IPS-18a (cell line): Measurements from ENCODE around the gene GOPC.

Experiments used
- H3K27ac ChIP-seq: one replicate; pipeline ENCODE4 v1.5.1; 2013; ENCODE audit warnings: low read length
- H3K27me3 ChIP-seq: one replicate; pipeline ENCODE4 v1.6.1; 2013; ENCODE audit warnings: mild to moderate bottlenecking, low read length; ENCODE audit not compliant: control insufficient read depth, insufficient read depth
- H3K36me3 ChIP-seq: one replicate; pipeline ENCODE4 v1.6.1; 2013; ENCODE audit warnings: low read depth, low read length; ENCODE audit not compliant: control insufficient read depth
- H3K4me1 ChIP-seq: one replicate; pipeline ENCODE4 v1.6.1; 2013; ENCODE audit warnings: low read depth, low read length; ENCODE audit not compliant: control insufficient read depth
- H3K4me3 ChIP-seq: one replicate; pipeline ENCODE4 v1.5.1; 2013; ENCODE audit warnings: low read length
- H3K9ac ChIP-seq: one replicate; pipeline ENCODE4 v1.6.1; 2013; ENCODE audit warnings: mild to moderate bottlenecking, low read length, moderate library complexity
- H3K9me3 ChIP-seq: one replicate; pipeline ENCODE4 v1.6.1; 2013; ENCODE audit warnings: low read depth, low read length; ENCODE audit not compliant: control insufficient read depth

The GOPC gene

DNA sequence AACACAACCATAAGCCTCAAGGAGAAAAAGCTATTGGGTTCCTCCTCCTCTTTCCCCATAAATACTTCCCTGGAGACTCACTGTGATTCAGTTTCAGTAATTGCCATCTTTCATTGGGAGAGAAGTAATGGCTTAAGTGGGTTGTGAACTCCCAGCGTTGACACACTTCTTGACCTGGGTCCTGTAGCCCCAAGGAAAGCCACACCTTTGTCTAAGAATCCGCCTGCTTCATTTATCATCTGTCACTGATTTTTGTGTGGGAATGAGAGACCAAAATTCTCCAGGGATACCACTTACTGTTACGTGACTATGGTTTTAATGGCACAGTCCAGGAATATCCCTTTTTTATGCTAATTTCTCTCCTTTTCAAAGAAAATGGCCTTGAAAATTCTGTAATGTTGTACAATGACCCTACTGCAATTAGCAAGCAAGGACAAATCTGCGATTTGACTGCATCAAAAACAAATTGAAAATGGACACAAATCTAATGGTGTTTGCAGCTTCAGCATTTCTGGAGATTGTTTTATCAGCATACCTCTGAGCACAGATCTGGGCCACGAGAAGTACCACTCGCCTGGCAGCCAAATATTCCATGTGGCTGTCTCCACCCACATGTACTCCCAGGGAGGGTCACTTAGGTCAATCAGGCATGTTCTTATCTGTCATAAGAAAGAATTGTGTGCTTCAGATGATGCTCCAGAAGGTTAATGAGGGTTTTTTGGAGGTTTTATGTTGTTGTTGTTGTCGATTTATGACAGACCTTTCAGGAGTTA lies 90.1 kb downstream of the GOPC start:
- H3K4me3 ChIP-seq: no peak overlapping the region
- H3K27ac ChIP-seq: no peak overlapping the region
- H3K9ac ChIP-seq: no peak overlapping the region
- H3K9me3 ChIP-seq: no peaks in the 10 kb centered on the region
- H3K4me1 ChIP-seq: no peaks in the 10 kb centered on the region
- H3K27me3 ChIP-seq: no peaks in the 10 kb centered on the region
- no peaks in the 10 kb centered on the region for H3K36me3 ChIP-seq
